GM23338 (cell line): Measurements from ENCODE around the gene RINL. TPM values are rescaled to one million over a fixed set of nuclear protein-coding genes. Genes with fewer than 3 reads are reported as not detected.

ENCODE experiments used
- ATAC-seq: fragments of 200-7000 bp; cut with Tn5 transposase; 3 replicates; pipeline ENCODE4 v1.9.1; 2020
- DNase-seq: peaks from one replicate; pipeline ENCODE4 v3.0.0-alpha.2; 2015; ENCODE audit warnings: low spot score
- H2AFZ ChIP-seq: fragments of 200-600 bp; sonication (generic); 2 replicates; pipeline ENCODE4 v1.8.0; 2016; ENCODE audit warnings: antibody characterized with exemption, mild to moderate bottlenecking, moderate library complexity
- H3F3A ChIP-seq: fragments of 200-600 bp; sonication (generic); replicated peaks from 2 replicates; pipeline ENCODE4 v1.8.0; 2017; ENCODE audit warnings: antibody characterized with exemption, mixed run types, low read depth
- H3K27ac ChIP-seq: fragments of 200-600 bp; sonication (generic); 2 replicates; pipeline ENCODE4 v1.6.1; 2016; ENCODE audit warnings: low read depth
- H3K27me3 ChIP-seq: fragments of 200-600 bp; sonication (generic); 2 replicates; pipeline ENCODE4 v1.8.0; 2016; ENCODE audit warnings: mild to moderate bottlenecking, mixed run types, moderate library complexity; ENCODE audit not compliant: insufficient read depth
- H3K36me3 ChIP-seq: fragments of 200-600 bp; sonication (generic); 2 replicates; pipeline ENCODE4 v1.8.0; 2016; ENCODE audit warnings: mild to moderate bottlenecking; ENCODE audit not compliant: insufficient read depth
- H3K4me1 ChIP-seq: fragments of 200-600 bp; sonication (generic); 2 replicates; pipeline ENCODE4 v1.8.0; 2016; ENCODE audit warnings: mild to moderate bottlenecking, moderate library complexity; ENCODE audit not compliant: insufficient read depth
- H3K4me2 ChIP-seq: fragments of 200-600 bp; sonication (generic); 2 replicates; pipeline ENCODE4 v1.7.1; 2017; ENCODE audit warnings: mixed run types
- H3K4me3 ChIP-seq: fragments of 200-600 bp; sonication (generic); 2 replicates; pipeline ENCODE4 v1.6.1; 2016; ENCODE audit warnings: mixed run types
- H3K79me2 ChIP-seq: fragments of 200-600 bp; sonication (generic); replicated peaks from 2 replicates; pipeline ENCODE4 v1.8.0; 2017; ENCODE audit warnings: mild to moderate bottlenecking; ENCODE audit not compliant: insufficient read depth
- H3K9me2 ChIP-seq: fragments of 200-600 bp; sonication (generic); 2 replicates; pipeline ENCODE4 v1.8.0; 2017; ENCODE audit not compliant: insufficient read depth
- H4K20me1 ChIP-seq: fragments of 200-600 bp; sonication (generic); replicated peaks from 2 replicates; pipeline ENCODE4 v1.8.0; 2017; ENCODE audit warnings: mild to moderate bottlenecking; ENCODE audit not compliant: insufficient read depth
- H3K27ac Mint-ChIP-seq: 2 replicates; pipeline ENCODE4 v1.8.0; 2020; ENCODE audit warnings: inconsistent platforms, mild to moderate bottlenecking, moderate library complexity, mixed read lengths
- H3K27me3 Mint-ChIP-seq: 3 replicates; pipeline ENCODE4 v1.8.0; 2022; ENCODE audit warnings: low read depth, mild to moderate bottlenecking, moderate library complexity, mixed read lengths, inconsistent platforms; ENCODE audit not compliant: insufficient read depth, poor library complexity
- H3K36me3 Mint-ChIP-seq: 3 replicates; pipeline ENCODE4 v1.8.0; 2021; ENCODE audit warnings: low read depth, mild to moderate bottlenecking, inconsistent platforms, moderate library complexity, mixed read lengths
- H3K4me1 Mint-ChIP-seq: 3 replicates; pipeline ENCODE4 v1.8.0; 2020; ENCODE audit warnings: mild to moderate bottlenecking, inconsistent platforms, mixed read lengths
- H3K4me3 Mint-ChIP-seq: 3 replicates; pipeline ENCODE4 v1.8.0; 2021; ENCODE audit warnings: moderate library complexity, mild to moderate bottlenecking, inconsistent platforms, mixed read lengths
- H3K9me3 Mint-ChIP-seq: 3 replicates; pipeline ENCODE4 v1.8.0; 2020; ENCODE audit warnings: moderate library complexity, mild to moderate bottlenecking, inconsistent platforms, mixed read lengths
- CREB1 ChIP-seq: fragments of 250-450 bp; sonication (Bioruptor Pico); IDR thresholded peaks from 2 replicates; pipeline ENCODE4 v1.5.0; 2020; ENCODE audit warnings: low read depth, mild to moderate bottlenecking, moderate library complexity
- CTCF ChIP-seq, 2 experiments: fragments of 200-600 bp in 1 of 2; sonication (generic) in 1 of 2; conservative IDR thresholded peaks; 2 replicates each; pipeline versions ENCODE4 v1.5.1 to v1.6.1; 2016 to 2017; ENCODE audit warnings: antibody characterized with exemption in 2 of 2, low read depth in 2 of 2, mild to moderate bottlenecking in 2 of 2, moderate library complexity in 1 of 2
- ETS1 ChIP-seq: IDR thresholded peaks from 2 replicates; pipeline ENCODE4 v1.6.1; 2016; ENCODE audit warnings: antibody characterized with exemption
- EZH2 ChIP-seq: fragments of 200-600 bp; sonication (generic); IDR thresholded peaks from one replicate; pipeline ENCODE4 v1.8.0; 2017; ENCODE audit warnings: antibody characterized with exemption, mild to moderate bottlenecking, low read depth; ENCODE audit not compliant: unreplicated experiment
- EZH2phosphoT487 ChIP-seq: fragments of 200-600 bp; sonication (generic); IDR thresholded peaks from one replicate; pipeline ENCODE4 v1.8.1; 2018; ENCODE audit warnings: antibody characterized with exemption; ENCODE audit not compliant: unreplicated experiment
- JUNB ChIP-seq: IDR thresholded peaks from one replicate; pipeline ENCODE4 v1.6.1; 2016; ENCODE audit warnings: antibody characterized with exemption; ENCODE audit not compliant: unreplicated experiment
- NANOG ChIP-seq: IDR thresholded peaks from 2 replicates; pipeline ENCODE4 v1.6.1; 2016; ENCODE audit warnings: antibody characterized with exemption, borderline replicate concordance
- POLR2AphosphoS5 ChIP-seq: IDR thresholded peaks from 2 replicates; pipeline ENCODE4 v1.6.1; 2016; ENCODE audit warnings: antibody characterized with exemption, low read depth
- STAT1 ChIP-seq: IDR thresholded peaks from one replicate; pipeline ENCODE4 v1.6.1; 2016; ENCODE audit warnings: antibody characterized with exemption; ENCODE audit not compliant: unreplicated experiment
- ZNF331 ChIP-seq: fragments of 250-450 bp; sonication (Bioruptor Pico); IDR thresholded peaks from 2 replicates; pipeline ENCODE4 v1.5.0; 2020; ENCODE audit warnings: low read depth, mild to moderate bottlenecking, moderate library complexity
- ZNF462 ChIP-seq: fragments of 250-450 bp; sonication (Bioruptor Pico); IDR thresholded peaks from 2 replicates; pipeline ENCODE4 v1.5.0; 2020; ENCODE audit warnings: mild to moderate bottlenecking, moderate library complexity
- polyA plus RNA-seq: library from polyadenylated mRNA; unstranded; fragments of >200 nt; fragmentation: Nextera tagmentation; extraction: Ambion mirVana; gene quantifications from 2 replicates; pipeline ENCODE4 v1.2.1, GENCODE V29; 2016
- total RNA-seq: library from RNA; depleted of rRNA; stranded (reverse); fragments of >200 nt; shearing (Covaris generic); gene quantifications from 2 replicates; pipeline ENCODE4 v1.2.3, GENCODE V29; 2014

Gene RINL
- total and polyA plus RNA-seq, 2 experiments from 2014 or later = 11.2 to 21.4 TPM

- TF ChIP-seq CTCF (conservative IDR thresholded peaks at IDR 0.05; ENCODE audit: low read depth in 2 of 2) = no peak
Observed at GRCh38 chr19:38845374-38846024, 32.6 kb downstream of the RINL start (continued).

- ATAC-seq = no peak
- H3K9me2 ChIP-seq = no peaks in the 10 kb centered on the region
- peaks cover 67% of the 10 kb centered on the region for H4K20me1 ChIP-seq
- H3K4me1 ChIP-seq = peaks cover 7% of the 10 kb centered on the region; the same call in 1 of the 2 replicates
- H3F3A ChIP-seq = peaks cover 76% of the 10 kb centered on the region
- peaks cover 26% of the 10 kb centered on the region for H3K27me3 Mint-ChIP-seq
- peak overlapping the region; percentile 58; the same call in 1 of the 2 replicates for H3K27ac Mint-ChIP-seq
- peaks cover 82% of the 10 kb centered on the region for H3K79me2 ChIP-seq
- peaks cover 2% of the 10 kb centered on the region; the same call in 1 of the 3 replicates for H3K9me3 Mint-ChIP-seq
- H3K27ac ChIP-seq = 0 out of 2 replicates have a peak overlapping the region, but pooled peaks have one; percentile 39
- no peak overlapping the region for H3K4me3 ChIP-seq
- no peak for DNase-seq
- peaks cover 26% of the 10 kb centered on the region for H3K4me1 Mint-ChIP-seq
- no peak overlapping the region for H3K4me2 ChIP-seq
- no peak overlapping the region for H2AFZ ChIP-seq
- H3K36me3 Mint-ChIP-seq = peaks cover 100% of the 10 kb centered on the region
- peak overlapping the region; percentile 36; the same call in 1 of the 3 replicates for H3K4me3 Mint-ChIP-seq
- peaks cover 86% of the 10 kb centered on the region for H3K36me3 ChIP-seq
- H3K27me3 ChIP-seq = no peaks in the 10 kb centered on the region
- no peak for TF ChIP-seq ETS1
- no peak for TF ChIP-seq POLR2AphosphoS5
- no peak for TF ChIP-seq EZH2
- no peak for TF ChIP-seq EZH2phosphoT487
- TF ChIP-seq CREB1 (CRISPR knock-in tag) = no peak
- TF ChIP-seq CTCF (conservative IDR thresholded peaks at IDR 0.05; ENCODE audit: low read depth in 2 of 2) = no peak
- TF ChIP-seq STAT1 = no peak
- no peak for TF ChIP-seq ZNF462 (CRISPR knock-in tag)
- TF ChIP-seq ZNF331 (CRISPR knock-in tag) = no peak
- no peak for TF ChIP-seq NANOG
- no peak for TF ChIP-seq JUNB
Observed at GRCh38 chr19:38844093-38844686, 33.9 kb downstream of the RINL start.
